ENCODE data around the gene VCL. TPM values are rescaled to one million over a fixed set of nuclear protein-coding genes. Genes with fewer than 3 reads are reported as not detected.

The VCL gene
- total and polyA plus RNA-seq, 9 of the 15 experiments (the other 6 are each of a cell fraction or from before 2014, with no cell fraction given) = 29.8 to 186 (median 76.4) TPM

DNA sequence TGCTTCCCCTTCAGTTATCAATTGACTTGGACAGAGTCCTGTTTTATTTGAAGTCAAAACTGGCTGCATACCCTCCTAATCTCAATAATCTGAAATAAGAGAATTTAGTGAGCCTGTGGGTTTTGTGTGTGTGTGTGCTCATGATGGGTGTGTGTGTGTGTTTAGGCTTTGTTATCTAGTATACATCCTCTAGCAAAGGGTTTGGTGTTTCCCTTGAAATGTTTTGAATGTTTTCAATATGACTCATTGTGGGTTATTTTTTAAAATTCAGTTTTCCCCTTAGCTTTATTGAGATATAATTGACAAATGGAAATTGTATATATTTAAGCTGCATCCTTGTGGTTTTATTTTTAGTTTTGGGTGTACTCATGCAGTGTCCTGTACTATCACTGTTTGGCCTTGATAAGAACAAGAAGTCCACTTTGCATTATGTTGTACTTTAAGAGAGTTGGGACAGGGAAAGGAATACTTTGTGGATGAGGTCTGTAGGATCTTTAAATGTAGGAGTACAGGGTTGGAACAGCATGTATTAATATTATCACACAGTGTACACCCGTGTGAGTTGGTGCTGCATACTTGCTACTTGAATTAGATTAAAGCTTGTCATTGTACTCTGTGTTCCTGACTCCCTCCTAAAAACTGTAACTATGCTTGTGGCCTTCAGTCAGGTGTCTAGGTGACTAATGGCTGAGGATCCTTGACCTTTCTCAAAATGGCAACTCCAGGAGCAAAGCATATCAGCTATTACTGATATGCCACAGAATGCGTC is 58.3 kb downstream of the VCL start (continued):
- TF ChIP-seq, protein P1, sequence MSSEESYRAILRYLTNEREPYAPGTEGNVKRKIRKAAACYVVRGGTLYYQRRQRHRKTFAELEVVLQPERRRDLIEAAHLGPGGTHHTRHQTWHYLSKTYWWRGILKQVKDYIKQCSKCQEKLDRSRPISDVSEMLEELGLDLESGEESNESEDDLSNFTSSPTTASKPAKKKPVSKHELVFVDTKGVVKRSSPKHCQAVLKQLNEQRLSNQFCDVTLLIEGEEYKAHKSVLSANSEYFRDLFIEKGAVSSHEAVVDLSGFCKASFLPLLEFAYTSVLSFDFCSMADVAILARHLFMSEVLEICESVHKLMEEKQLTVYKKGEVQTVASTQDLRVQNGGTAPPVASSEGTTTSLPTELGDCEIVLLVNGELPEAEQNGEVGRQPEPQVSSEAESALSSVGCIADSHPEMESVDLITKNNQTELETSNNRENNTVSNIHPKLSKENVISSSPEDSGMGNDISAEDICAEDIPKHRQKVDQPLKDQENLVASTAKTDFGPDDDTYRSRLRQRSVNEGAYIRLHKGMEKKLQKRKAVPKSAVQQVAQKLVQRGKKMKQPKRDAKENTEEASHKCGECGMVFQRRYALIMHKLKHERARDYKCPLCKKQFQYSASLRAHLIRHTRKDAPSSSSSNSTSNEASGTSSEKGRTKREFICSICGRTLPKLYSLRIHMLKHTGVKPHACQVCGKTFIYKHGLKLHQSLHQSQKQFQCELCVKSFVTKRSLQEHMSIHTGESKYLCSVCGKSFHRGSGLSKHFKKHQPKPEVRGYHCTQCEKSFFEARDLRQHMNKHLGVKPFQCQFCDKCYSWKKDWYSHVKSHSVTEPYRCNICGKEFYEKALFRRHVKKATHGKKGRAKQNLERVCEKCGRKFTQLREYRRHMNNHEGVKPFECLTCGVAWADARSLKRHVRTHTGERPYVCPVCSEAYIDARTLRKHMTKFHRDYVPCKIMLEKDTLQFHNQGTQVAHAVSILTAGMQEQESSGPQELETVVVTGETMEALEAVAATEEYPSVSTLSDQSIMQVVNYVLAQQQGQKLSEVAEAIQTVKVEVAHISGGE (CRISPR knock-in tag; IDR thresholded peaks at IDR 0.05) = 0 out of 6 replicates have a peak, but pooled peaks of 1 of the 3 experiments have one; percentile 23
- TF ChIP-seq NCOA6 (IDR thresholded peaks at IDR 0.05) (0 out of 2 replicates have a peak, but pooled peaks have one; percentile 41), BCOR (IDR thresholded peaks at IDR 0.05) (0 out of 2 replicates have a peak, but pooled peaks have one; percentile 24), TAL1 (IDR thresholded peaks at IDR 0.05) (peak; percentile 31; the same call in 1 of the 2 replicates), ARID1B (IDR thresholded peaks at IDR 0.05) (peak; percentile 76), YY1 (IDR thresholded peaks at IDR 0.05; ENCODE audit: borderline replicate concordance in 1 of 3, control insufficient read depth in 1 of 3, extremely low read depth in 1 of 3, insufficient read depth in 3 of 3, insufficient read length in 1 of 3, insufficient replicate concordance in 2 of 3, low read depth in 1 of 3, low read length in 2 of 3) (peak in 1 of 3 experiments; percentile 86), CBFA2T3 (IDR thresholded peaks at IDR 0.05) (peak; percentile 57), NCOR1 (IDR thresholded peaks at IDR 0.05) (peak; percentile 29; the same call in 1 of the 2 replicates), HIVEP1 (CRISPR knock-in tag; IDR thresholded peaks at IDR 0.05) (no peak), NR4A1 (CRISPR knock-in tag; IDR thresholded peaks at IDR 0.05) (no peak), NR4A1 (tag; IDR thresholded peaks at IDR 0.05) (no peak), SMARCE1 (IDR thresholded peaks at IDR 0.05) (peak; percentile 91), NFE2 (IDR thresholded peaks at IDR 0.05; ENCODE audit: low read depth) (0 out of 2 replicates have a peak, but pooled peaks have one; percentile 1), SMARCC2 (IDR thresholded peaks at IDR 0.05; ENCODE audit: low read depth) (peak; percentile 77; the same call in 1 of the 2 replicates), NR2C2 (CRISPR knock-in tag; IDR thresholded peaks at IDR 0.05) (no peak), NR2C2 (tag; IDR thresholded peaks at IDR 0.05) (peak; percentile 42; the same call in 1 of the 2 replicates)
- TF ChIP-seq, protein P2, sequence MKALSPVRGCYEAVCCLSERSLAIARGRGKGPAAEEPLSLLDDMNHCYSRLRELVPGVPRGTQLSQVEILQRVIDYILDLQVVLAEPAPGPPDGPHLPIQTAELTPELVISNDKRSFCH (CRISPR knock-in tag; IDR thresholded peaks at IDR 0.05) = no peak
- TF ChIP-seq, protein P2 (tag; IDR thresholded peaks at IDR 0.05) = 0 out of 2 replicates have a peak, but pooled peaks have one; percentile 36
- TF ChIP-seq, protein P3, sequence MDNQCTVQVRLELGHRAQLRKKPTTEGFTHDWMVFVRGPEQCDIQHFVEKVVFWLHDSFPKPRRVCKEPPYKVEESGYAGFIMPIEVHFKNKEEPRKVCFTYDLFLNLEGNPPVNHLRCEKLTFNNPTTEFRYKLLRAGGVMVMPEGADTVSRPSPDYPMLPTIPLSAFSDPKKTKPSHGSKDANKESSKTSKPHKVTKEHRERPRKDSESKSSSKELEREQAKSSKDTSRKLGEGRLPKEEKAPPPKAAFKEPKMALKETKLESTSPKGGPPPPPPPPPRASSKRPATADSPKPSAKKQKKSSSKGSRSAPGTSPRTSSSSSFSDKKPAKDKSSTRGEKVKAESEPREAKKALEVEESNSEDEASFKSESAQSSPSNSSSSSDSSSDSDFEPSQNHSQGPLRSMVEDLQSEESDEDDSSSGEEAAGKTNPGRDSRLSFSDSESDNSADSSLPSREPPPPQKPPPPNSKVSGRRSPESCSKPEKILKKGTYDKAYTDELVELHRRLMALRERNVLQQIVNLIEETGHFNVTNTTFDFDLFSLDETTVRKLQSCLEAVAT (IDR thresholded peaks at IDR 0.05) = peak in 1 of 2 experiments; percentile 52; a peak in 1 of 4 replicates
- TF ChIP-seq, protein P4, sequence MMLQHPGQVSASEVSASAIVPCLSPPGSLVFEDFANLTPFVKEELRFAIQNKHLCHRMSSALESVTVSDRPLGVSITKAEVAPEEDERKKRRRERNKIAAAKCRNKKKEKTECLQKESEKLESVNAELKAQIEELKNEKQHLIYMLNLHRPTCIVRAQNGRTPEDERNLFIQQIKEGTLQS (IDR thresholded peaks at IDR 0.05) = peak; percentile 79
- TF ChIP-seq, protein P4 (CRISPR knock-in tag; conservative IDR thresholded peaks at IDR 0.05) = no peak; the same call in 1 of the 2 replicates

Data from K562 (cell line).